ENCODE results near the gene ZNF608. TPM values are rescaled to one million over a fixed set of nuclear protein-coding genes. Genes with fewer than 3 reads are reported as not detected.

Gene ZNF608
- total and polyA plus RNA-seq, 9 of the 15 experiments (the other 6 are each of a cell fraction or from before 2014, with no cell fraction given), result 0.38 to 1.5 (median 1.00) TPM

GRCh38 chr5:124726631-124727362, 19.6 kb downstream of the ZNF608 start:
- Histone ChIP-seq H3K9ac (ENCODE audit: insufficient read depth in 1 of 2, low read depth in 2 of 2, low read length in 2 of 2) (no peak overlapping the region), H3K4me2 (ENCODE audit: insufficient read depth, low read length) (no peak overlapping the region), H3K9me1 (ENCODE audit: control insufficient read depth, insufficient read depth, low read length) (no peaks in the 10 kb centered on the region), H3K27ac (ENCODE audit: extremely low read depth, low read depth, low read length) (no peak overlapping the region), H3K79me2 (ENCODE audit: control insufficient read depth, insufficient read depth, low read length) (no peaks in the 10 kb centered on the region), H3K4me3 (no peak overlapping the region), H3K9me3 (replicated peaks; ENCODE audit: control insufficient read depth, insufficient read depth, low read depth, low read length) (no peaks in the 10 kb centered on the region), H2AFZ (ENCODE audit: low read depth, low read length) (no peak overlapping the region), H3K27me3 (ENCODE audit: control insufficient read depth in 2 of 2, insufficient read depth in 2 of 2, low read length in 2 of 2) (peaks cover 3 to 4% of the 10 kb centered on the region in 2 experiments; a peak in 3 of 5 replicates), H3K4me1 (replicated peaks in 1 of 2; ENCODE audit: control insufficient read depth in 2 of 2, insufficient read depth in 2 of 2, low read length in 2 of 2) (peaks cover 0 to 6% of the 10 kb centered on the region in 2 experiments; a peak in 1 of 5 replicates), H3K36me3 (ENCODE audit: control insufficient read depth, insufficient read depth, low read length) (no peaks in the 10 kb centered on the region), H4K20me1 (replicated peaks; ENCODE audit: control insufficient read depth, insufficient read depth, low read length) (no peaks in the 10 kb centered on the region; the same call in 1 of the 2 replicates)
- intact Hi-C loops (cut with micrococcal nuclease) (no loop called here), in situ Hi-C loops (cut with MboI) (no loop called here)
- CTCF ChIA-PET (ENCODE audit: low intra/inter-chr PET ratio), result no interaction called here
- WGBS (ENCODE audit: insufficient coverage, low coverage, missing lambda C conversion rate), result 51% methylated on average over 5 of the region's 5 CpGs
- DNase-seq (ENCODE audit: extremely low read depth in 1 of 4, low spot score in 3 of 4) (no peak), ATAC-seq (no peak), FAIRE-seq (no peak)
- BruUV-seq (replicated peaks), result no TSS peak
- TF ChIP-seq THAP7 (CRISPR knock-in tag; IDR thresholded peaks at IDR 0.05), result no peak
- POLR2A ChIA-PET, result no interaction called here

- H3K9ac ChIP-seq (ENCODE audit: insufficient read depth in 1 of 2, low read depth in 2 of 2, low read length in 2 of 2), result no peak overlapping the region
- FAIRE-seq (no peak), ATAC-seq (no peak), DNase-seq (ENCODE audit: extremely low read depth in 1 of 4, low spot score in 3 of 4) (no peak)
- peak overlapping the region; percentile 92; the same call in 1 of the 2 replicates for H2AFZ ChIP-seq (ENCODE audit: low read depth, low read length)
- ChIA-PET POLR2A (interaction anchor here (0.6 kb wide), 1 partner anchor 78 kb away, joined by 3 read pairs; no protein-coding TSS in a partner anchor), CTCF (ENCODE audit: low intra/inter-chr PET ratio) (no interaction called here)
- H3K27ac ChIP-seq (ENCODE audit: extremely low read depth, low read depth, low read length), result no peak overlapping the region
- H4K20me1 ChIP-seq (replicated peaks; ENCODE audit: control insufficient read depth, insufficient read depth, low read length), result no peaks in the 10 kb centered on the region; the same call in 1 of the 2 replicates
- no peaks in the 10 kb centered on the region for H3K9me3 ChIP-seq (replicated peaks; ENCODE audit: control insufficient read depth, insufficient read depth, low read depth, low read length)
- no peaks in the 10 kb centered on the region for H3K79me2 ChIP-seq (ENCODE audit: control insufficient read depth, insufficient read depth, low read length)
- peaks cover 3 to 4% of the 10 kb centered on the region in 2 experiments; a peak in 2 of 5 replicates for H3K27me3 ChIP-seq (ENCODE audit: control insufficient read depth in 2 of 2, insufficient read depth in 2 of 2, low read length in 2 of 2)
- WGBS (ENCODE audit: insufficient coverage, low coverage, missing lambda C conversion rate), result 40% methylated on average over 4 of the region's 4 CpGs
- in situ Hi-C loops (cut with MboI), result no loop called here
- no peaks in the 10 kb centered on the region for H3K36me3 ChIP-seq (ENCODE audit: control insufficient read depth, insufficient read depth, low read length)
- no peaks in the 10 kb centered on the region for H3K9me1 ChIP-seq (ENCODE audit: control insufficient read depth, insufficient read depth, low read length)
- no peak overlapping the region for H3K4me3 ChIP-seq
- intact Hi-C loops (cut with micrococcal nuclease), result loop anchor here (2.0 kb wide), 1 partner anchor 75 kb away; no protein-coding TSS in a partner anchor
- TF ChIP-seq RAD51 (IDR thresholded peaks at IDR 0.05; ENCODE audit: borderline replicate concordance, low read depth) (no peak), MAFF (IDR thresholded peaks at IDR 0.05; ENCODE audit: low read length) (no peak)
- no TSS peak for BruUV-seq (replicated peaks)
- H3K4me2 ChIP-seq (ENCODE audit: insufficient read depth, low read length), result no peak overlapping the region
- peaks cover 0 to 6% of the 10 kb centered on the region in 2 experiments; a peak in 1 of 5 replicates for H3K4me1 ChIP-seq (replicated peaks in 1 of 2; ENCODE audit: control insufficient read depth in 2 of 2, insufficient read depth in 2 of 2, low read length in 2 of 2)
Observed at GRCh38 chr5:124725622-124726258, 20.7 kb downstream of the ZNF608 start.
